Vagina (tissue), 2 donors: ENCODE data around the gene CCL14. TPM values are rescaled to one million over a fixed set of nuclear protein-coding genes. Genes with fewer than 3 reads are reported as not detected.
A peak's percentile ranks its signal among the peaks of the same experiment; 100 is the strongest.

Source experiments
- DNase-seq, 2 donors: peaks; one replicate each; pipeline ENCODE4 v3.0.0-alpha.2; 2017; ENCODE audit errors: extremely low spot score in 2 of 2
- H3K27ac ChIP-seq: fragments of 200-600 bp; sonication (generic); one replicate; pipeline ENCODE4 v1.5.1; 2019
- H3K27me3 ChIP-seq: fragments of 200-600 bp; sonication (generic); one replicate; pipeline ENCODE4 v1.5.1; 2019
- H3K36me3 ChIP-seq, 2 donors: fragments of 200-600 bp; sonication (generic); one replicate each; pipeline ENCODE4 v1.5.1; 2017 to 2019
- H3K4me1 ChIP-seq: fragments of 200-600 bp; sonication (generic); one replicate; pipeline ENCODE4 v1.5.1; 2019
- H3K4me3 ChIP-seq, 2 donors: fragments of 200-600 bp; sonication (generic); 1 replicate in 1 of 2; 2 replicates in 1 of 2; pipeline ENCODE4 v1.5.1; 2016 to 2019
- H3K9me3 ChIP-seq: fragments of 200-600 bp; sonication (generic); one replicate; pipeline ENCODE4 v1.5.1; 2019
- POLR2A ChIP-seq, 2 donors: fragments of 450-650 bp; IDR thresholded peaks; one replicate each; pipeline ENCODE4 v1.6.1; 2017; ENCODE audit warnings: antibody characterized with exemption in 2 of 2, mild to moderate bottlenecking in 2 of 2, moderate library complexity in 2 of 2
- POLR2AphosphoS5 ChIP-seq, 2 donors: sonication (generic); formaldehyde crosslinking; IDR thresholded peaks; one replicate each; pipeline ENCODE4 v1.9.0; 2017; ENCODE audit warnings: antibody characterized with exemption in 2 of 2, mild to moderate bottlenecking in 2 of 2, low read depth in 1 of 2; ENCODE audit not compliant: insufficient read depth in 1 of 2
- intact Hi-C: fragments of 100-400 bp; cut with DNase I; formaldehyde crosslinking; loops from one replicate; pipeline ENCODE4 v1.15.1; 2023
- total RNA-seq: library from RNA; depleted of rRNA; stranded (reverse); fragments of >200 nt; gene quantifications from one replicate; pipeline ENCODE4 v1.2.3, GENCODE V29; 2016
- TF ChIP-seq, protein P1 (sequence below), 3 experiments: fragments of 450-650 bp in 2 of 3; fragments of 200-600 bp in 1 of 3; sonication (generic) in 1 of 3; IDR thresholded peaks; one replicate each; pipeline ENCODE4 v1.5.1; 2017 to 2019; ENCODE audit warnings: antibody characterized with exemption in 3 of 3, mild to moderate bottlenecking in 2 of 3, moderate library complexity in 2 of 3

CCL14 gene
- total RNA-seq, 1 donor from 2014 or later = 93.1 TPM

GRCh38 chr17:35969558-35970380 lies 16.8 kb downstream of the CCL14 start:
- H3K4me1 ChIP-seq = no peaks in the 10 kb centered on the region
- DNase-seq = peak in 1 of 2 donors; percentile 85
- H3K4me3 ChIP-seq = no peak overlapping the region
- TF ChIP-seq, protein P1, sequence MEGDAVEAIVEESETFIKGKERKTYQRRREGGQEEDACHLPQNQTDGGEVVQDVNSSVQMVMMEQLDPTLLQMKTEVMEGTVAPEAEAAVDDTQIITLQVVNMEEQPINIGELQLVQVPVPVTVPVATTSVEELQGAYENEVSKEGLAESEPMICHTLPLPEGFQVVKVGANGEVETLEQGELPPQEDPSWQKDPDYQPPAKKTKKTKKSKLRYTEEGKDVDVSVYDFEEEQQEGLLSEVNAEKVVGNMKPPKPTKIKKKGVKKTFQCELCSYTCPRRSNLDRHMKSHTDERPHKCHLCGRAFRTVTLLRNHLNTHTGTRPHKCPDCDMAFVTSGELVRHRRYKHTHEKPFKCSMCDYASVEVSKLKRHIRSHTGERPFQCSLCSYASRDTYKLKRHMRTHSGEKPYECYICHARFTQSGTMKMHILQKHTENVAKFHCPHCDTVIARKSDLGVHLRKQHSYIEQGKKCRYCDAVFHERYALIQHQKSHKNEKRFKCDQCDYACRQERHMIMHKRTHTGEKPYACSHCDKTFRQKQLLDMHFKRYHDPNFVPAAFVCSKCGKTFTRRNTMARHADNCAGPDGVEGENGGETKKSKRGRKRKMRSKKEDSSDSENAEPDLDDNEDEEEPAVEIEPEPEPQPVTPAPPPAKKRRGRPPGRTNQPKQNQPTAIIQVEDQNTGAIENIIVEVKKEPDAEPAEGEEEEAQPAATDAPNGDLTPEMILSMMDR (IDR thresholded peaks at IDR 0.05) = peak; percentile 68 to 80 (median 77)
- TF ChIP-seq POLR2AphosphoS5 (IDR thresholded peaks at IDR 0.05; ENCODE audit: insufficient read depth in 1 of 2, low read depth in 1 of 2) = no peak
- TF ChIP-seq POLR2A (IDR thresholded peaks at IDR 0.05) = no peak
- no peaks in the 10 kb centered on the region for H3K9me3 ChIP-seq
- no peaks in the 10 kb centered on the region for H3K27me3 ChIP-seq
- no peaks in the 10 kb centered on the region for H3K36me3 ChIP-seq
- no peak overlapping the region for H3K27ac ChIP-seq
- intact Hi-C loops = loop anchor here (10.0 kb wide), 2 partner anchors 175 to 515 kb away; partner anchors contain the start of gene ZNHIT3

DNA sequence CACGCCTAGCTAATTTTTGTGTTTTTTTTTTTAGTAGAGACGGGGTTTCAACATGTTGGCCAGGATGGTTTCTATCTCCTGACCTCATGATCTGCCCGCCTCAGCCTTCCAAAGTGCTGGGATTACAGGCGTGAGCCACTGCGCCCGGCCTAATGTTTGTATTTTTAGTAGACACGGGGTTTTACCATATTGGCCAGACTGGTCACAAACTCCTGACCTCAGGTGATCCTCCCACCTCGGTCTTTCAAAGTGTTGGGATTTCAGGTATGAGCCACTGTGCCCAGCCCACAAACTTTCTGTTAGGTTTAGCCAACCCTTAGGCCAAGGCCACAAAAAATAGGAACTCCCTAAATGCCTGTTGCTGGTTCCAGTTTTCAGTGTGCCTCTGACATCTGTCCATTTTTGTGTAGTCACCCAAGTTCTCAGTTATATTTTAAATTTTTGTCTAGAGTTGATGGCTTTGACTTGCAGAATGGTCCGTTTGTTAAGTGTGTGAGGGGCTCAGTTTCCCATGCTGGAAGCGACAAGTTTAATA lies 17.9 kb downstream of the CCL14 start:
- peak in 1 of 2 donors; percentile 56 for DNase-seq
- Histone ChIP-seq H3K27ac (no peak overlapping the region), H3K9me3 (no peaks in the 10 kb centered on the region), H3K36me3 (no peaks in the 10 kb centered on the region), H3K27me3 (no peaks in the 10 kb centered on the region), H3K4me3 (no peak overlapping the region), H3K4me1 (no peaks in the 10 kb centered on the region)
- TF ChIP-seq POLR2A (IDR thresholded peaks at IDR 0.05) (no peak), POLR2AphosphoS5 (IDR thresholded peaks at IDR 0.05; ENCODE audit: insufficient read depth in 1 of 2, low read depth in 1 of 2) (no peak)
- TF ChIP-seq, protein P1 (IDR thresholded peaks at IDR 0.05) = no peak
- intact Hi-C loops = no loop called here

DNA sequence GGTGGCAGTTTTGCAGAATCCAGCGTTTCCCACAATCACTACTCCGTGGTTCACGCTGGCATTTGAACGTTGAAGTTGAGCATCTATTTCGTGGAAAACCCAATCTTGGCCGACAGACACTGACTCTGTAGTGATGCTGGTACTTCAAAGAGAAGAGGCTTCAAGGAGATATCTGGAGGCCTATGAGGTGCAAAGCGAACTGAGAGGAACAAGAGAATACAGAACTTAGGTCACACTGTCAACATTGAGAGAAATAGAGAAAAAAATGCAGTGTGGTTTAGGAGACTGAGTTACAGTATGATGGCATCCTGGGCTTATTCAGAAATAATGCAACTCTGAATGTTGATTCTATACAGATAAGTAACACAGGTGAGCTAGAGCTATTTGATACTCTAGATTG lies 21.3 kb downstream of the CCL14 start:
- no peak overlapping the region for H3K27ac ChIP-seq
- TF ChIP-seq POLR2AphosphoS5 (IDR thresholded peaks at IDR 0.05; ENCODE audit: insufficient read depth in 1 of 2, low read depth in 1 of 2) = no peak
- TF ChIP-seq POLR2A (IDR thresholded peaks at IDR 0.05) = no peak
- H3K27me3 ChIP-seq = no peaks in the 10 kb centered on the region
- H3K4me1 ChIP-seq = no peaks in the 10 kb centered on the region
- no peaks in the 10 kb centered on the region for H3K36me3 ChIP-seq
- intact Hi-C loops = no loop called here
- no peak for DNase-seq
- no peaks in the 10 kb centered on the region for H3K9me3 ChIP-seq
- H3K4me3 ChIP-seq = no peak overlapping the region

DNA sequence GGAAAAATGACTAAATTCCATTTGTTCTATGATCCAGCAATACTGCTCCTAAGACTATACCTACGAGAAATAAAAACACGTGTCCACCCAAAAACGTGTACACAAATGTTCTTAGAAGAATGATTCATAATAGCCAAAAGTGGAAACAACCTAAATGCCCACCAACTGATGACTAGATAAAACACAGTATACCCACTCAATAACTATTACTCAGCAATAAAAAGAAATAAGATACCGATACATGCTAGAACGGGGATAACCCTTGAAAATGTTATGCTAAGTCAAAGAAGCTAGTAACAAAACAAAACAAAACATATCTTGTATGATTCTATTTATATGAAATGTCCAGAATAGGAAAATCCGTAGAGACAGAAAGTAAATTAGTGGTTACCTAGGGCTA lies 22.9 kb downstream of the CCL14 start:
- Histone ChIP-seq H3K4me3 (no peak overlapping the region), H3K27me3 (no peaks in the 10 kb centered on the region), H3K4me1 (no peaks in the 10 kb centered on the region), H3K36me3 (no peaks in the 10 kb centered on the region), H3K27ac (no peak overlapping the region), H3K9me3 (no peaks in the 10 kb centered on the region)
- no peak for DNase-seq
- intact Hi-C loops = no loop called here
- TF ChIP-seq, protein P1 (IDR thresholded peaks at IDR 0.05) = no peak
- TF ChIP-seq POLR2A (IDR thresholded peaks at IDR 0.05) = no peak
- no peak for TF ChIP-seq POLR2AphosphoS5 (IDR thresholded peaks at IDR 0.05; ENCODE audit: insufficient read depth in 1 of 2, low read depth in 1 of 2)

DNA sequence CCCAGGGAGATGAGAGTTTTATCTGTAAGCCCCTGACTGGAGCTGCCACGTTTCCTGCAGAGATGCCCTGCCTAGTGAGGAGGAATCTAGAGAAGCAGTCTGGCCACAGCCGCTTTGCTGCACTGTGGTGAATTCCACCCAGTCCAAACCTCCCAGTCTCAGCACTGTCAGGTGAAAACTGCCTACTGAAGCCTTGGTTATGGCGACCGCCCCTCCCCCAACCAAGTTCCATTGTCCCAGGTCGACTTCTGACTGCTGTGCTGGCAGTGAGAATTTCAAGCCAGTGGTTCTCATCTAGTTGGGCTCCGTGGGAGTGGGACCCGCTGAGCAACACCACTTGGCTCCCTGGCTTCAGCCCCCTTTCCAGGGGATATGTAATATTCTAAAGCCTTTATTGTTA lies 32.8 kb downstream of the CCL14 start:
- no peaks in the 10 kb centered on the region for H3K36me3 ChIP-seq
- TF ChIP-seq POLR2A (IDR thresholded peaks at IDR 0.05) (no peak), POLR2AphosphoS5 (IDR thresholded peaks at IDR 0.05; ENCODE audit: insufficient read depth in 1 of 2, low read depth in 1 of 2) (no peak)
- TF ChIP-seq, protein P1 (IDR thresholded peaks at IDR 0.05) = no peak
- H3K27me3 ChIP-seq = no peaks in the 10 kb centered on the region
- intact Hi-C loops = loop anchor here (5.0 kb wide), 1 partner anchor 1996 kb away; no protein-coding TSS in a partner anchor
- no peaks in the 10 kb centered on the region for H3K9me3 ChIP-seq
- H3K4me1 ChIP-seq = no peaks in the 10 kb centered on the region
- H3K27ac ChIP-seq = no peak overlapping the region
- H3K4me3 ChIP-seq = no peak overlapping the region
- DNase-seq = no peak
